Endodermal cell (in vitro differentiated cells): ENCODE data around the gene C1orf35. TPM values are rescaled to one million over a fixed set of nuclear protein-coding genes. Genes with fewer than 3 reads are reported as not detected.

Source experiments
- DNase-seq: peaks from one replicate; pipeline ENCODE4 v3.0.0-alpha.2; 2017
- H3K27ac ChIP-seq: 2 replicates; pipeline ENCODE4 v1.5.1; 2013; ENCODE audit warnings: mild to moderate bottlenecking, low read depth, low read length, moderate library complexity
- H3K27me3 ChIP-seq: 2 replicates; pipeline ENCODE4 v1.6.1; 2013; ENCODE audit warnings: mild to moderate bottlenecking, low read length, moderate library complexity; ENCODE audit not compliant: insufficient read depth, control insufficient read depth, poor library complexity, severe bottlenecking
- H3K36me3 ChIP-seq: 2 replicates; pipeline ENCODE4 v1.7.0; 2013; ENCODE audit warnings: mild to moderate bottlenecking, low read length, moderate library complexity; ENCODE audit not compliant: control insufficient read depth, insufficient read depth
- H3K4me1 ChIP-seq: one replicate; pipeline ENCODE4 v1.7.0; 2013; ENCODE audit warnings: low read length; ENCODE audit not compliant: control insufficient read depth, insufficient read depth
- H3K4me3 ChIP-seq: 2 replicates; pipeline ENCODE4 v1.5.1; 2013; ENCODE audit warnings: mild to moderate bottlenecking, low read length, moderate library complexity
- H3K9ac ChIP-seq: 2 replicates; pipeline ENCODE4 v1.6.1; 2013; ENCODE audit warnings: mild to moderate bottlenecking, low read length, moderate library complexity; ENCODE audit not compliant: poor library complexity, severe bottlenecking; ENCODE audit errors: extremely low read depth
- H3K9me3 ChIP-seq: 2 replicates; pipeline ENCODE4 v1.6.1; 2013; ENCODE audit warnings: mild to moderate bottlenecking, low read length, moderate library complexity; ENCODE audit not compliant: control insufficient read depth
- H3K27ac Mint-ChIP-seq: 2 replicates; pipeline ENCODE4 v1.8.0; 2020; ENCODE audit warnings: mixed read lengths
- H3K27me3 Mint-ChIP-seq: 2 replicates; pipeline ENCODE4 v1.8.0; 2021; ENCODE audit warnings: mild to moderate bottlenecking, mixed read lengths; ENCODE audit not compliant: insufficient read depth
- H3K36me3 Mint-ChIP-seq: 2 replicates; pipeline ENCODE4 v1.8.0; 2020; ENCODE audit warnings: low read depth, mixed read lengths
- H3K4me1 Mint-ChIP-seq: 2 replicates; pipeline ENCODE4 v1.8.0; 2020; ENCODE audit warnings: mixed read lengths
- H3K4me3 Mint-ChIP-seq: 2 replicates; pipeline ENCODE4 v1.8.0; 2020; ENCODE audit warnings: mild to moderate bottlenecking, moderate library complexity, mixed read lengths
- H3K9me3 Mint-ChIP-seq: 2 replicates; pipeline ENCODE4 v1.8.0; 2020; ENCODE audit warnings: mild to moderate bottlenecking, mixed read lengths
- CTCF ChIP-seq: fragments of 200-600 bp; sonication (generic); conservative IDR thresholded peaks from 2 replicates; pipeline ENCODE4 v1.5.0; 2021; ENCODE audit warnings: antibody characterized with exemption, mild to moderate bottlenecking
- WGBS, 2 experiments: methylation state at CpG; one replicate each; pipeline versions ENCODE4 v1.1.5 to v1.1.7; 2013; ENCODE audit warnings: missing lambda C conversion rate in 2 of 2, mixed read lengths in 1 of 2; ENCODE audit not compliant: insufficient coverage in 1 of 2, insufficient read length in 1 of 2; 5-methylcytosine and 5-hydroxymethylcytosine counted together
- total RNA-seq, 2 donors: library from RNA; stranded (reverse); fragmentation: NEBNext Ultra II Directional in 1 of 2; extraction: Animal tissue kit (Norgen Biotek cat#: 25700) in 1 of 2; gene quantifications; 2 replicates in 1 of 2; 3 replicates in 1 of 2; pipeline ENCODE4 v1.2.1, GENCODE V29; 2021

The C1orf35 gene
- total RNA-seq, 2 donors from 2014 or later: 31.6 to 34.0 TPM

- 93 to 96% methylated on average over 9 of the region's 9 CpGs for WGBS, 2 experiments
- peak; percentile 31 for DNase-seq
- Histone ChIP-seq H3K4me1 (peaks cover 7% of the 10 kb centered on the region), H3K27ac (no peak overlapping the region), H3K9ac (no peak overlapping the region), H3K27me3 (no peaks in the 10 kb centered on the region), H3K36me3 (peaks cover 14% of the 10 kb centered on the region), H3K4me3 (no peak overlapping the region), H3K9me3 (no peaks in the 10 kb centered on the region)
- Mint-ChIP-seq H3K36me3 (peaks cover 13% of the 10 kb centered on the region), H3K4me3 (peak overlapping the region; percentile 84), H3K4me1 (peaks cover 12% of the 10 kb centered on the region), H3K9me3 (peaks cover 2% of the 10 kb centered on the region), H3K27ac (no peak overlapping the region), H3K27me3 (peaks cover 4% of the 10 kb centered on the region)
- no peak for TF ChIP-seq CTCF
Measured at GRCh38 chr1:228106800-228107054, 3.6 kb upstream of the C1orf35 start.

- Histone ChIP-seq H3K27ac (no peak overlapping the region), H3K9me3 (no peaks in the 10 kb centered on the region), H3K4me1 (peaks cover 10% of the 10 kb centered on the region), H3K36me3 (peaks cover 18% of the 10 kb centered on the region), H3K27me3 (no peaks in the 10 kb centered on the region), H3K9ac (no peak overlapping the region), H3K4me3 (no peak overlapping the region)
- Mint-ChIP-seq H3K27me3 (peaks cover 4% of the 10 kb centered on the region), H3K4me3 (no peak overlapping the region), H3K36me3 (peaks cover 18% of the 10 kb centered on the region), H3K9me3 (peaks cover 2% of the 10 kb centered on the region), H3K4me1 (peaks cover 12% of the 10 kb centered on the region), H3K27ac (no peak overlapping the region)
- TF ChIP-seq CTCF: no peak
- 91 to 96% methylated on average over 7 to 8 of the region's 8 CpGs for WGBS, 2 experiments
- peak; percentile 36 for DNase-seq
Measured at GRCh38 chr1:228105996-228106799, 3.1 kb upstream of the C1orf35 start.

GRCh38 chr1:228105270-228105995 lies 2.3 kb upstream of the C1orf35 start:
- peaks cover 18% of the 10 kb centered on the region for H3K36me3 Mint-ChIP-seq
- H3K4me3 Mint-ChIP-seq: no peak overlapping the region
- DNase-seq: peak; percentile 30
- Histone ChIP-seq H3K4me1 (peaks cover 10% of the 10 kb centered on the region), H3K9me3 (no peaks in the 10 kb centered on the region), H3K27ac (no peak overlapping the region), H3K27me3 (no peaks in the 10 kb centered on the region), H3K36me3 (peaks cover 23% of the 10 kb centered on the region), H3K4me3 (no peak overlapping the region), H3K9ac (no peak overlapping the region)
- H3K4me1 Mint-ChIP-seq: peaks cover 8% of the 10 kb centered on the region
- no peaks in the 10 kb centered on the region for H3K9me3 Mint-ChIP-seq
- peaks cover 2% of the 10 kb centered on the region for H3K27me3 Mint-ChIP-seq
- H3K27ac Mint-ChIP-seq: no peak overlapping the region
- WGBS, 2 experiments: 90 to 94% methylated on average over 9 of the region's 9 CpGs
- no peak for TF ChIP-seq CTCF
